CD4-positive, alpha-beta T cell treated with Interleukin-17A for 4 hours (primary cell): ENCODE data around the gene TMEM242.
"Not testable (repeated sequence)": the region's sequence is repeated elsewhere in the genome, so short reads cannot be mapped to it uniquely, and the experiment has no call there.

Experiments used
- DNase-seq: peaks from one replicate; pipeline ENCODE4 v3.0.0-alpha.2; 2020; ENCODE audit warnings: mixed read lengths

TMEM242 gene

DNA sequence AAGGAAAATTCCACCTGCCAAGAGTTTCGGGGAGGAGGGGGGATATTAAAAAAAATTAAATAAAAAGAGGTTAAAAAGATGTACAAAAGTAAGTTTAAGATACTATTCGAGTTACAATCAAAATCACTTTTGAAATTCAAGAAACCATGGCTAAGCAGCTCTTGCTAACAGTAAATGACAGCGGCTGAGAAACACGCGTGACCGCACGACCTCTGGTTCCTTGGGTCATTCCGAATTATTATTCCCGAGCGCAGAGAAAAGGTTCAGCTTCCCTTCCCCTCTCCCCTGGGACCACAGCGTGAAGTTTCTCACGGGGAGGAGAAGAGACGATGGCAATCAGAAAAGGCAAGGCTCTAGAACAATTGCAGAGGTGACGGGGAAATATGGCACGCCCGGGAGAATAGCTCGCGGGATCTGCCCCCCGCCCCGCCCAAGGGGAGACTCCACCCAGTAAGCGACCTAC, 496 bp downstream of the TMEM242 start:
- peak; percentile 85 for DNase-seq

GRCh38 chr6:157316871-157317814, 6.2 kb downstream of the TMEM242 start:
- no peak for DNase-seq

DNA sequence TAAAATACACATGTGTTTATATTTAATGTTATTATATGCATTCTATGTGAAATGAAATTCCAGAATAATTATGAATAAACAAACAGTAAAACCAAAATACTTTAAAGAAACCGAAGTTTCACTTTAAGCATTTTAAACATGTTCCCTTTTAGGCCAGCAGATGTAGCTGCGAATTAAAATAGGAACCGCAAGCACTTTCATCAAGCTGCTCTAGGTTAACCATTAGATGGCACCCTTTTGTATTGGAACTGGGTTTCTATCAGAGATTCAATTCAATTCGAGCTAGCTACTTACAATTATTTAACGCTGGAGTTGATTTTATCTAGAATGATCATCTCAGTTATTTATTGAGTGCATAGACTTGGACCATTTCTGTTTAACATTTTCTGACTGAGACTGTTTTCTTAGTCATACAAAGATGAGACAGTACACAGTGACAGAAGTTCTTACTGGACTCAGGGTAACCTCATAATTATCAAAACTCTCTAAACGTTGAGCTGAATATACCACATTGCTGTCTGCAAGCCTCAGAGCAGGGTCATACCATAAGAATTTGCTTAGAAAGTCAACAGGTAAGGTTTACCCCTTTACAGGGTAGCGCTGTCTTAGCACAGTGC, 8.5 kb downstream of the TMEM242 start:
- DNase-seq = peak; percentile 22

- no peak for DNase-seq
Observed at GRCh38 chr6:157313531-157314467, 9.5 kb downstream of the TMEM242 start.

DNA sequence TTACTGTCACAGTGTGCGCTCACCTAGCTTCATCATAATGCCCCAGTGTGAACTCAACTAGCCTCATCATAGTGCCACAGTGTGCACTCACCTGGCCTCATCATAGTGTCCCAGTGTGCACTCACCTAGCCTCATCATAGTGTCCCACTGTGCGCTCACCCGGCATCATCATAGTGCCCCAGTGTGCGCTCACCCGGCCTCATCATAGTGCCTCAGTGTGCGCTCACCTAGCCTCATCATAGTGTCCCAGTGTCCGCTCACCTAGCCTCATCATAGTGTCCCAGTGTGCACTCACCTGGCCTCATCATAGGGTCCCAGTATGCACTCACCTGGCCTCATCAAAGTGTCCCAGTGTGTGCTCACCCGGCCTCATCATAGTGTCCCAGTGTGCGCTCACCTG, 10.6 kb downstream of the TMEM242 start:
- DNase-seq = no peak

DNA sequence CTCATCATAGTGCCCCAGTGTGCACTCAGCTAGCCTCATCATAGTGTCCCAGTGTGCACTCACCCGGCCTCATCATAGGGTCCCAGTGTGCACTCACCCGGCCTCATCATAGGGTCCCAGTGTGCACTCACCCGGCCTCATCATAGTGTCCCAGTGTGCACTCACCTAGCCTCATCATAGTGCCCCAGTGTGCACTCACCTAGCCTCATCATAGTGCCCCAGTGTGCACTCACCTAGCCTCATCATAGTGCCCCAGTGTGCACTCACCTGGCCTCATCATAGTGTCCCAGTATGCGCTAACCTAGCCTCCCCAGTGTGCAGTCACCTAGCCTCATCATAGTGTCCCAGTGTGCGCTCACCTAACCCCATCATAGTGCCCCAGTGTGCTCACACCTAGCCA, 12.6 kb downstream of the TMEM242 start:
- DNase-seq = not testable (repeated sequence)

DNA sequence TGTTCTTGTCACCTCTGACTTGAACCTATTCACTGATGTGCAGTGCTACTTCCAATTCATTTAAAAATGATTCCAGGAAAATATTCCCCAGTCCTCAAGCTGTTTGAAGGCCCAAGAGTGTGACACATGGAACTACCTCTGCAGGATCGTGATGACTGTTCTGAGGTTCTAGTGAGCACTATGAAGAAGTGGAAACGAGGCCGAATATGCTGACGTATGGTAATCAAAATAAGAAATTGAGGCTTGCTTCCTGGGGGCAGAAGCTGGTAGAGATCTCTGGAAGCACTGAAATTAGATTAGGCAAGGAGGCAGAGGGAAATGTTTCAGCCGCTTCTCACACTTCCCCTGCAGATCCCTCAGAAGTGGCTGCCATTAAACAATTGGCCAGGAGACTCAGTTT, 15.7 kb downstream of the TMEM242 start:
- DNase-seq = no peak

DNA sequence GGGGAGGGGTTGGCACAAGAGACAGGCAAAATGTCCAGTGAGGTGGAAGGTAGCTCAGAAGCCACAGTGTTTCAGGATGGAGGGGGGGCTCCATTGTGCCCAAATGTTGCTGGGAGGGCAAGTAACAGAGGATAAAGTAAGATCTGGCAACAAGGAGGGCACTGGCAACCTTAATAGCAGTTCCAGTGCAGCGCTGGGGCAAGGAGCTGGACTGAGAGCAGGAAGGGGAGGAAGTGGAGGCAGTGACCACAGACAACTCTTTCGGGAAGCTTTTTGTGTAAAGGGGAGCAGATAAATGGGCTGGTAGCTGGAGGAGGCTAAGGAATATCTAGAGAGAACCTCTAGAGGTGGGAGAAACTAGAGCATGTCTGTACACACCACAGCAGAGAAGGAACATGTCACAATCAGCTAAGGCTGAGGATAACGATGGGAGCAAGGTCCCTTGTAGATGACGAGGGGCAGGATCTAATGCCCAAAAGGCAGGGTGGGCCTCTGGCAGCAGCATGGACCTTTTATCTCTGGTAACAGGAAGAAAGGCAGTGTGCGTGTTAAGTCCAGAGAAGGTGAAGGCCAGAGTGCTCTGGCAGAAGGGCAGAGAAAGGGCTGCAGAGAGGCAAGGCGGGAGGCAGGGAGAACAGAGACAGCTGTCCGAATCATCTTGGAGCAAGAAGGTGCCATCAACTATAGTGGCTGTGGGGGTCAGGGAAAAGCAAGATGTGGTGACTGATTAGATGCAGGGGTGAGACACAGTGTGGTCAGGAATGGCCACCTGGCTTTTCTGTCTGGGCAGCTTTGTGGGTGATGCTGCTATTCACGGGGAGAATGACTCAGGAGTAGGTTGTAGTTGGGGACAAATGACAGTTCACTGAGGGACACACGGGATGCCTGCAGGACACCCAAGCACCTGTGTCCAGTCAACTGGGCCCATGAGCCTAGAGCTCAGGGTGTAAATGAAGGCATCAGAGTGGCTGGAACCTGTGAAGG, 17.4 kb downstream of the TMEM242 start:
- DNase-seq = no peak

DNA sequence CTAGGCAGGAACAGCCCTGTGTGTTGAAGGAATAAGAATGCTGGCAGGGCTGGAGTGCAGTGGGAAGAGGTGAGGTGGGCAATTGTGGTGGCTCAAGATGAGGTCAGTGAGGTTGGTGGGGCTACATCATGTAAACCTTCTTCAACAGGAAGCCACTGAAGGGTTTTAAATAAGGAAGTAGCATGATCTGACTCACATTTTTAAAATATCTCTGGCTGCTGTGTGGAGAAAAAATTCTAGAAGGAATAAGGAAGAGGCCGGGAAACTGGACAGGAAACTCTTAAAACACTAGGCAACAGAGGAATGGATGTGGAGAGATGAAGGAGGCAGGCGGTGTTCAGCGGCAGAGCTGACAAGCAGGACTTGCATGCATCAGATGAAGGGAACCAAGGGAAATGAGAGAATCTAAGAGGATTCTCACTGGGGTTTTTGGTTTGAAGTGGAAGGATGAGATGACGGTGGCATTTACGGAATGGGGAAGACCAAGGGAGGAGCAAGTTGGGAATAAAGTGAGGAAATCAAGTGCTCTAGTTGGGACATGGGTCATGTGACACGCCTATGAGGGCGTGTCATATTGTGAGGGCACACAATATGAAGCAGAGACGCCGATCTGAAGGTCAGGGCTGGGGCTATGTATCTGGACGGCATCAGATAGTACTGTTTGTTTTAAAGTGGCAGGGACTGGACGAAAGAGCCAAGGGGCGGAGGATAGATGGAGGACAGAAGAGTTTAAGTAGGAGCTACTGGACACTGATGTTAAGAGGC, 18.2 kb downstream of the TMEM242 start:
- no peak for DNase-seq

- no peak for DNase-seq
Observed at GRCh38 chr6:157302736-157303135, 20.6 kb downstream of the TMEM242 start.

- DNase-seq = no peak
Observed at GRCh38 chr6:157300436-157300835, 22.9 kb downstream of the TMEM242 start.

DNA sequence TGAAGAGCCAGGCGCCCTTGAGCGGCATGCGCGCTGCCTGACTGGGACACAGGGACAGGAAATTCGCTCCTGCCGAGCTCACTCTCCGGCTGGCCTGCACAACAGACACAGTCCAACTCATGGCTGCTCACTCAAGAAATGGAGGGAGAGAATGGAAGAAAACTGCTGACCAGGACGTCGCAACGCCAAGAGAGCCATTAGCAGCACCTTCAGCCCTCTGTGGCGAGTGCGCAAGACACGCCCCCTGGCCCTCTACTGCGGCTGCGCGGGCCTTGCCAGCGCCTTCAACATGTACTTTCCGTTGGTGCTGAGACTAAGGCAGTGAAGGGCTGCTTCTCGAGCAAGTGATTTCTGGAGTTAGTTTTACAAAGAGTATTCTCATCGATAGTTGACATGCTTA, 23.3 kb downstream of the TMEM242 start:
- DNase-seq = no peak

DNA sequence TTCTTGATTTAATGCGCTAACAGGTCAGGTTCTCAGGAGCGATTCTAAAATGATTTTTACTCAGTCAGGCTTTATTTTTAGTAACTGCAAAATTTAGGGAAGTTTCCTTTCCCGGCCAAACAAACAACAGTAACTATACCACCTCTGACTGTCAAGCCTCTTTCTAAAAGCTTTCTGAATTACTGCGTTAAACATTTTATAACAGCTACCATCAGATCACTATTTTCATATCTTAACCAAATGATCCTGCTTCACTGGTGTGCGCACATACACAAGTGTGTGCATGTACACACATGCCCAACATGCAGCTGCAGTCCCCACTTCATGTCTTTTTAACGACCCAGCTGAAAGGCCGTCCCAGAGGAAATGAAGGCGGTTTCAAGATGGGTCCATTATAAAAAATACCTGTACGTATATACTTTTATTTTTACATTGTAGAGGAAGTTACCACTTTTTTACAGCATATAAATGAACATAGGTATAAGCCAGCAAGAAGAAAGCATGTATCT, 25.0 kb downstream of the TMEM242 start:
- DNase-seq = no peak

DNA sequence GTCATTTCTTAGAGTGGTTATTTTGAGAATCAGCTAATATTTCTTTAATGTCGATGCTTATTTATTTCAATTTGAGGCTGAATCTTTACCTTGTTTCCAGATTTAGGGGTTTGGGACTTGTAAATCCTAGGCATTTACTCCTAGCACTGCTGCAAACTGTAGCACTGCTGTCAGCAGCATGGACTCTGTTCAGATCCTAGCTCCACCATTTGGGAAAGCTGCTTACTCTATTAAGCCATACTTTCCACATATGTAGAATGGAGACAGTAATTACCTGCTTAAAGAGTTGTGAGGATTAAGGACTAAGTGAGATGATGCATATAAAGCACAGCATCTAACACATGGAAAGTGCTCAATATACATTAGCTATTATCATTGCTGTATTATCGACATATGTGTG, 28.7 kb downstream of the TMEM242 start:
- no peak for DNase-seq

DNA sequence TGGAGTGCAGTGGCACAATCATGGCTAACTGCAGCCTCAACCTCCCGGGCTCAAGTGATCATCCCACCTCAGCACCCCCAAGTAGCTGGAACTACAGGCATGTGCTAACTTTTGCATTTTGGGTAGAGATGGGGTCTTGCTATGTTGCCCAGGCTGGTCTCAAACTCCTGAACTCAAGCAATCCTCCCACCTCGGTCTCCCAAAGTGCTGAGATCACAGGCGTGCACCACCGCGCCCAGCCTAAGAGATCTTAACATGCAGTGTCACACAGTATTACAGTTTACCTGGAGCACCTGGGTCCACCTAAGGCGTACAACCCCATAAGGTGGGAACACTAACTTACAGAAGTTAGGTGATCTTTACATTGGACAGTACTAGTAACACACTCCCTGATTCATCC, 29.5 kb downstream of the TMEM242 start:
- no peak for DNase-seq

GRCh38 chr6:157292202-157292601, 31.1 kb downstream of the TMEM242 start:
- DNase-seq = no peak

DNA sequence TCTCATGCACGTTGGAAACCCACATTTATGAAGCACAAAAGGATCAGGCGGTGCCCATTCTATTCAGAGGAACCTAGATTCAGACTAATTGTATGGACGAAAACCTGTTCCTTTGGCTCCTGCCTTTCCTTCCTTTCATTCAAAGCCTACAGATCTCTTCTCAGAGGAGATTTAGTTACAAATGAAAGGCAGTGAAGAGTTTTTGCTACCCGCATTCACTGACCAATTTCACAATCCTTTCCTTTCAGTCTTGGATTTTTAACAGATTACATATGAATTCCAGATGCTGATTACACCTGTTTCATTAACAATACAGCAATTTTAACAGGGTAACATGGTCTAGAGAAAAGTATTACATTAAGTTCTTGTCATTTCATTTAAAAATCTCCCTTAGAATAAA, 32.0 kb downstream of the TMEM242 start:
- no peak for DNase-seq

- DNase-seq = no peak
Observed at GRCh38 chr6:157290797-157291196, 32.5 kb downstream of the TMEM242 start.

- DNase-seq = no peak
Observed at GRCh38 chr6:157289764-157290163, 33.6 kb downstream of the TMEM242 start.

DNA sequence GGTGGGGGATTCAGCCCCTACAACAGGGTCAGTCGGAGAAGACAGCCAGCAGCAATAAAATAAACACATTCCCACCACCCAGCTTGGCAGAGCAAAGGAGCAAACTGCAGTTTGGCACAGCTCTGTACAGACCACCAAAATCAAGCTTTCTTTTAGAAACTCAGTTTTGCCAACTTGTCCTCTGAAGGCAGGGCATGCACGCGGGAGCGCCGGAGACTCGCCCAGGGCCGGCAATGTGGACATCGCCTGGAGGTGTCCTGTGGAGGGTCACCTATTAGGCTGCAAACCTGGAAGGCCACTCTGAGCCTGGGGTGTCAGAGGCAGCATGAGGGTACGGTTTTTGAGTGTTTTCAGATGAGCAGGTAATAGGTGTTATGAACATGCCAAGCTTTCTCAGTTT, 34.7 kb downstream of the TMEM242 start:
- no peak for DNase-seq

- no peak for DNase-seq
Observed at GRCh38 chr6:157287923-157288322, 35.4 kb downstream of the TMEM242 start.
